GM11168 (cell line): ENCODE measurements around the gene MEAK7.

Source experiments
- in situ Hi-C: fragments of 300-500 bp; cut with MboI; formaldehyde crosslinking; loops from one replicate; pipeline ENCODE4 v1.12.0; 2022; ENCODE audit warnings: low sequenced_read_pairs; ENCODE audit not compliant: unreplicated experiment

The MEAK7 gene

DNA sequence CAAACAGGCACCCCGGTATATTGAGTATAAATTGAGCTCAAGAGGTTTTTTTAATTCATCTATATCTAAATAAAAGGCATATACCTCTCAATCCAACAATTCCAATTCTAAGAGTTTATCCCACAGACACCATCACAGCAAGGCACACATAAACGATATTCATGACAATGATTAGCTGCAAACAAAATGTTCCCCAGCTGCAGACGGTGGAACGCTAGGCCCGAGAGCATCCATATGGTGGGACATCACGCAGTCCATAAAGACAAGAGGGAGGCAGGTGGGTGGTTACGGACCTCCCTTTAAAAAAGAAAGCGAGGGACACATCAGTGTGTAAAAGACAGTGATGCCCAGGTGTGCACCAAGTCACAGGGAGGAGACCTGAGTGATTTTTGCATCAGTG is 28.1 kb downstream of the MEAK7 start:
- in situ Hi-C loops, result no loop called here

DNA sequence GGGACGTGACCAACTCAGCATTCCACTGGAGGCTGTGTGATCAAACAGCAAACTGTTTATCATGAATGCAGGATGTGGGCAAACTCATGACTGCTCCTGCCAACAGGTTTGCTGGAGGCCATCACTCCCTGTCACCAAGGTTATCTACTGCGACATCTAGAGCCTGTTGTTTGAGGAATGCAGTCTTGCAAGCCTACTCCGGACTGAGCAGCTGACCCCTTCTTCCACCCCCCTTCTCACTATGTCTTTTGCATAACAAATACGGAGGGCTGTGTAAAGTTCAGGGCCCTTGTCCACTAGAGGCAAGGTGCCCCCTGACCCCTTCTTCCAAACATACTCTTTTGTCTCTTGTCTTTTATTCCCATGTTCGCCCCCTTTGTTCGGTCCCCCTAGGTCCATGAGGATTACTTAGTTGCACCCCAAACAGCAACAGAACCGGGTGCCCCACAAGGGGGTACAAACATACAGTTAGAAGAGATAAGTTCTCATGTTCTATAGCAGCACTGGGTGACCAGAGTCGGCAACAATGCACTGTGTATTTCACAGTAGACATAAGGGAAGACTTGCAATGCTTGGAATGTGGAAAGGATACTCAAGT is 28.7 kb downstream of the MEAK7 start:
- in situ Hi-C loops, result no loop called here

DNA sequence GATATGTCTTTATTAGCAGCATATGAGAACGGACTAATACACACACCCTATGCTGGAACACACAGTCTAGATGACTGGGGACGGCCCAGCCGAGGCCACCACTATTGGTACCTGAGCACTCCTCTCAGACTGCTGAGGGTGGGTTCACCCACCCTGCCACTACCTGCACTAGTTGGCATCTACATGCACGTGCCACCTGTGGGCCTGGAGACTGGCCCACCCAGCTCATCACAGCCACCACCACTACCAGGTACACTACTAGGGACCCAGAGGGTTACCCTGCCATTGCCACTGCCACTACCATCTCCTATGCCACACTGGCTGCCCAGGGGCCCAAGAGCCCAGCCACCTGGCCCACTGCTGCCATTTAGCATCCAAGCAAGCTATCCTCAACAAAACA is 32.5 kb downstream of the MEAK7 start:
- in situ Hi-C loops, result no loop called here

DNA sequence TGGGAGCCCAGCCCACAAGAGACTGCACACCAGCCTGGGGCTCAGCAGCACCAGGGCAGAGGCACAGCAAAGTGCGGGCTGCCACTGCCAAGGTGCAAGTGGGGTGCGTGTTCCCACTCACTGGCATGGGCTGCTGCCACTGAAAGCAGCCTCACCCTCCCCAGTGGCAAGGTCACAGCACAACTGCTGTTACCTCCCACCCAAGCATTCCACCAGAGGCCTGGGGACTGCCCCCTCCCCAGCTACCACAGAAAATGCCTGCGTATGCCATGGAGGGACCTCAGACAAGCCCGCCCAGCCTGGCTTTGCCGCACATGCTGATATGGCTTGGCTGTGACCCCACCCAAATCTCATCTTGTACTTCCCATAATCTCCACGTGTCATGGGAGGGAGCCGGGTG is 33.1 kb downstream of the MEAK7 start:
- in situ Hi-C loops, result no loop called here

DNA sequence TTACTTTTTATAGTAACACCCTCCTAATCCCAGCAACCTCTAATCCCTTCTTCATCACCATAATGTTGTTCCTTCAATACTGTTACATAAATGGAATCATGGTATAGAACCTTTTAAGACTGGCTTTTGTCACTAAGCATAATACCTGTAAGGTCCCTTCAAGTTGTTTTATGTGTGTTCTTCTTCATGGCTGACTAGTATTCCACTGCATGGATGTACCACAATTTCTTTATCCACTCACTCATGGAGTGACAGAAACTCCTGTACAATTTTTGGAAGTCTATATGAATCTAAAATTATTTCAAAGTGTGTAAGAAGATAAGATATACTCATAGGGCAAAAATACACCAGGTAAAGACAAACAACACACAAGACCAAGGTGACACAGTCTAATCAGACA is 36.8 kb downstream of the MEAK7 start:
- in situ Hi-C loops, result no loop called here

DNA sequence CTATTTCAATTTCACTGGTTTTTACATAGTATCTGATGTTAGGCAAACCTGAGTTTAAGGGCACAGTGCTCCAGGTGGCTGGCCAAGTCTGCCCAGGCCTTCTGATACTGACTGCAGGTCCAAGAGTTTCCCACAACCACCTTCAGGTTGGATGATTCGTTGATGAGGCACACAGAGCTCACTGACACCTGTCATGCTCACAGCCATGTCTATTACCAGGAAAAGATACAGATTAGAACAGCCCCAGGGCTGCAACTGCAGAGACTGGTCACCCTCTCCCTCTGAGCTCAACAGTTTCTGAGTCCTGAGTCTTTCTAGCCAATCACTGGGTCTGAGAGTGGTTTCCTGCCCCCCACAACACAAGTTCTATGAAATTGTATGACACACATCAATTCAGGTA is 37.2 kb downstream of the MEAK7 start:
- in situ Hi-C loops, result no loop called here

DNA sequence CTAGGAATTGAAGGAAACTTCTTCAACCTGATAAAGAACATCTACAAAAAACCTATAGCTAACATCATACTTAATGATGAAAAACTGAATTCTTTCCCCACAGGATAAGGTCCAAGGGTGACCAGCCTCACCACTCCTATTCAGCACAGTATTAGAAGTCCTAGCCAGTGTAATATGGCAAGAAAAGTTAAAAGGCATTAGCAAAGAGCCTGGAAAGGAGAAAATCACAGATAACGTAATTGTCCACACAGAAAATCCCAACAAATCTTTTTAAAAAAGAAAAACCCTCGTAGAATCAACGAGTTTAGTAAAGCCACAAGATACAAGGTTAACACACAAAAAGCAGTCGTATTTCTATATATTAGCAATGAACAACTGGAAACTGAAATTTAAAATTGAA is 37.8 kb downstream of the MEAK7 start:
- in situ Hi-C loops, result no loop called here

DNA sequence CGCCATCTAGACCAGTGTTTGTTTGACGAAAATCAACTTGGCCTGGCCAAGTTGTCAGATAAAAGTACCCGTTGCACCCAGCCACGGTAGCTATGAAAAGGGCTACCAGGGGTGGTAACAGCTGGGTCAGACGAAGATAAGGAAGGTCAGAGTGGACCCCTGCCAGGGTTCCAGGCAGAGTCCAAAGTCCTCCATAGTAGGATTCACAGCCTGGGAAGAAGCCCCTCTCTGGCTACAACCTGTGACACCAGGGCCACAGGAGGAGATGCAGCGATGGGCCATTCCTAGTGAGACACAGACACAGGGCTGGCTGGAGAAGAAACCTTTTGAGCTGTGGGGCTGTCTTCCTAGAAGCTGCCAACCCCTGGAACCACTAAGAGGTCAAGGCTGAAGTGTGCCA is 39.3 kb downstream of the MEAK7 start:
- in situ Hi-C loops, result no loop called here

DNA sequence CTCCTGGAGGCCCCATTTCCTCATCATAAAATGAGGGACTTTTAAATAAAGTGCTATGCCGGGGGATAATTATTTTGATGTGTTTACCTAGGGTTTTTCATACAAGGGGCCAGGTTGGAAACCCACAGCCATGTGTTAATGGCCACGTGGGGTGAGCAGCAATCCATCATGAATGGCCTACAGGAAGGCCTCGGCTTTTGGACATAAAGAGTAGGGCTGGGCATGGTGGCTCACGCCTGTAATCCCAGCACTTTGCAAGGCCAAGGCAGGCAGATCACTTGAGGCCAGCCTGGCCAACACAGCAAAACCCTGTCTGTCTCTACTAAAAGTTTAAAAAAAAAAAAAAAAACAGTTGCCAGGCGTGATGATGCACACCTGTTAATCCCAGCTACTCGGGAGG is 40.3 kb downstream of the MEAK7 start:
- in situ Hi-C loops, result no loop called here

DNA sequence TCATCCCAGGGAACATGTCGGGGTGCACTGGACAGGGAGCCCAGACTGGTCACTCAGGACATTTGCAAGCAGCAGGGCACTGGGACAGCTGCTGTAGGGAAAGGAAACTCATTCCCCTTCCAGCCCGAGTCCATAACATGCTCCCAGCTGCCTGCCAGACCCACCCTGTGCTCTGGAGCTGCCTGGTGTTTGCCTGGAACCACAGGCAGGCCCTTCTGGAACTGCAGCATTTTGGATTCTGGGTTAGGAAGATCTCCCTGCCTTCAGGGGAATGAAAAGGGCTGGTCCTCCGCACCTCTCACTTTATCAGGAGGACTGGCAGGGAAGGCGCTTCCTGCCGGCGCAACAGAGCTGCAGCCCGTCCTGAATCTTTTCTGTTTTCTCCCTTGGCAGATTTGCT is 41.2 kb downstream of the MEAK7 start:
- in situ Hi-C loops, result no loop called here

DNA sequence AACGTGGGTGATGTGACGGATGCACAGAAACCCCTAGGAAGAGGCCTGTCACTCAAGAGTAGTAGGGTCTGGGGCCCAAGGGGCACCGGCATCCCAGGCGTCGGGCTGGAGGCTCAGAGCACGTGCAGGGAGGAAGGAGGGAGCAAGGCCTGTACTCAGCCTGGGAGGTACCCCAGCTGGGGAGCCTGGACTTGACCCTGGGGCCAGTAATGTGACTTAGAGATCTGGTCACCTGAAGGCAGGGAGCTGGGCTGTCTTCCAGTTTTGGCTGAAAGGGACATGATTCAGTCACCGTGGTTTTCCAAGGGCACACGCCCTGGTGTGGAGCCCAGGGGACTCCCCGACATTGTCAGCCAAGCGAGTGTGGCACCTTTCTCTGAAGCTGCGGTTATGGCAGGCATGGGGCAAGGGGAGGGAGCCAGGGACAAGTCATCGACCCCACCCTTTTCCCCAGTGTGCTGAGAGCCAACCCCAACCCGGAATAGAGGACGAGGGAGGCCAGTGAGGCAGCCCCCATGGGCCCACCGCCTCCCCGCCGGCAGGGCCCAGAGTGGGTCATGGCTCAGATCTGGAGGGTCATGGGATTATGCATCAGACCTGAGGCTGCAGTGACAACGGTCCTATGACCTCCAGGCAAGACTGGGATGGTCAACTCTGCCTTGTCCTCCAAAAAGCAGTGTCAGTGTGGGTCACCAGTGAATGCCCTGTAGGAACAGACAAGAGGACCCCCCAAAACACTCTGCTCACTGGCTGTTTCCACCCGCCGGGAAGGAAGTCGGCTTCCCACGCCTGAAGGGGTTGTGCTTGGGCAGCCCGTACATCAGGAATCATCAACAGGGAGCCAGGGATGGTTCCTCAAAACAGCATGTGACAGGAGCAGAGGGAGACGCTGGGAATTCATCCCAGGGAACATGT is 41.9 kb downstream of the MEAK7 start:
- in situ Hi-C loops, result no loop called here

DNA sequence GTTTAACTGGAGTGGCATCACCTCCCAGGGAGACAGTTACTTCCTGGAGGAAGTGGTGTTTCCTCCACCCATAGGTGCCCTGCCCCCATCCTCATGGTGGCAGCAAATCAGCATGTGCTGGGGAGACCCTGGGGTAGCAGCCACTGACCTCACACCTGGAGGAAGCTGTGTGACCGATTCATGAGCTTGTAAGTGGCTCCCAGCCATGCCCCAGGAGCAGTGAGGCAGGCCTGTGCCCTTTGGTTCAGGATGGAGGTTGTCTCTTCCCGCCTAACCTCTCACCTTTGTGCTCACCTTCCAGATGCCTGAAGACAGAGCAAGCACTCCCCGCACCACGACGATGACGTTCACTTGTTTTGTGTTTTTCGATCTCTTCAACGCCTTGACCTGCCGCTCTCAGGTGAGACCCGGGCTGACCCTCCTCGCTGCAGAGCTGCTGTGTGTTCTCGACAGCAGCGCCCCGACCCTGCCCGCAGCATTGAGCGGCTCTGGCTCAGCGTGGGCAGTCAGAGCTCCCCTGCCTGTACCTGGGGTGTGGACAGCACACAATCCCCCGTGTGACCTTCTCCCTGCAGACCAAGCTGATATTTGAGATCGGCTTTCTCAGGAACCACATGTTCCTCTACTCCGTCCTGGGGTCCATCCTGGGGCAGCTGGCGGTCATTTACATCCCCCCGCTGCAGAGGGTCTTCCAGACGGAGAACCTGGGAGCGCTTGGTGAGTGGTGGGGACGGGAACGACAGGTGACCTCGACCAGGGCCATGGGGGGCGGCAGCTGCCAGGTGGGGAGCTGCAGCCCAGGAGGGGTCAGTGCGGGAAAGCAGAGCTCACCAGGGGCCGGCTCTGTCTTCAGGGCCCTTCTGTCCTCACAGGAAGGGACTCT is 42.8 kb downstream of the MEAK7 start:
- in situ Hi-C loops, result no loop called here

DNA sequence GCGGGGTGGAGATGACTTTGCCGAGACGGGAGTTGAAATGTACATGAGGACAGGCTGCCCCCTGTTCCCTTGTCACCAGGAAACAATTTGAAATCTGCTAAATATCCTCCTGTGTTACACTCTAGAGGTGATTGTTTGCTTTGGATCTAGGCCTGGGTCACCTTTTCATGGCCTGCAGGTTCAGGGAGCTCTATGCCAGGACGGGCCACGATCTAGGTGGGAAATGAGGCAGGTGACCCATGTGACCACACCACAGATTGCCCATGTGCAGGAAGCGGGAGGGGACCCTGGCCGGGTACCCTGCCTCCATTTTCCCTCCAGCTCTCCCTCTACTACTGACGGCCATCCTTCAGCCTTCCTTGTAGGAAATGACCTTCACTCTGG is 43.4 kb downstream of the MEAK7 start:
- in situ Hi-C loops, result no loop called here

DNA sequence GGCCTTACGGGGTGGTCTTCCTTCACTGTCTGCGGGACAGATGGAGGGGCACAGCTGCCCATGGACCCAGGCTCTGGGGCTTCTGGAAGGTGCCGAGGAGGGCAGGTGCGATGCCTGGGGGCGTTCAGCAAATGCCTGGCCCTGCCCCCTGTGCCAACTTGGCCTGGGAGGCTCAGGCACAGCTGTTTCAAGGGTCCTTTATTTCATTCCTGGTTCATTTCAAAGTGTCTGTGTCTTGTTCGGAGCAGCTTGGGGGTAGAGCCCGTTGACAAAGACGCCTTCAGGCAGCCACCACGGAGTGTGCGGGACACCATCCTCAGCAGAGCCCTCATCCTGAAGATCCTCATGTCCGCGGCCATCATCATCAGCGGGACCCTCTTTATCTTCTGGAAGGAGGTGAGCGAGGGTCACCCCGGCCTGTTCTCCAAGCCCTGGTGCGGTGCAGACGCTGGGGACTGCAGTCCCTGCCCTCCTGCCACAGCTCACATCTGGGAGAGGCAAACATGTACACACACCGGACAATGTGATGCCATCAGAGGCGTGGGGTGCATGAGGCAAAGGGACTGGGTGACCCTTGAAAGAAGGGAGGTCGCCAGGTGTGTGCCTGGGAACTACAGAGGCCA is 43.9 kb downstream of the MEAK7 start:
- in situ Hi-C loops, result no loop called here

DNA sequence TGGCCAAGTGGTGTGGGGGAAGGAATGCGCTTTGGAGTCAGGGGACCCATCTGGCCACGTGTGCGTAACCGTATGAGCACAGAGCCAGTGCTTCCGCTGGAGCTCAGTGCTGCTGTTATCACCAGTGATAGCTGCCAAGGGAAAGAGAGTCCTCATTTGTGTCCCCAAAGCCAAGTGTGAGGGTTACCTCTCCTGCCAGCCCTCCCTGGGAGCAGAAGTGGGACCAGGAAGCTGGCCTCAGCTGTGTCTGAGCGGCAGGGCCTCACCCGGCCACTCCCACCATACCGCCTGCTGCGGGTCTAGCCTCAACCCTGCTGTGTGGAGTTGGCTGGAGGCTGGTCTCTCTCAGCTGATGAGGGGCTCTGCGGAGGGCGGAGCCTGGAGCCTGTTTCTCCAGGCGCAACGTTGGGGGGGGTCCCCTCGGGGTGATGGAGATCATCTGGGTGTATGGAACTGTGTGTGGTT is 44.5 kb downstream of the MEAK7 start:
- in situ Hi-C loops, result no loop called here

DNA sequence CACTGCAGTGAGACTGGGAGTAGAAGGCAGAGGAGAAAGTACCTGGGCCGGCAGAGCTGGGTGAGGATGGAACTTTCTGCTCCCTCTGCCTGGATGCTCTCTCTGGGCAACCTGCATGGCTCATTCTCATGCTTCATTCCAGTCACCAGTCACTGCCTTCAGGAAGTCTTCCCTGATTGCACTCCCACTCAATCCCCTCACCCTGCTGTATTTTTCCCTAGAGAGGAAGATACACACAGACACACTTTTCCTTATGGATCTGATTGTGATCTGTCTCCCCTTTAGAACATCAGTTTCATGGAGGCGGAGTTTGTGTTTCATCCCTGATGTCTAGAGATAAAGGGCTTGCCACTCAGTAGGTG is 44.9 kb downstream of the MEAK7 start:
- in situ Hi-C loops, result no loop called here

DNA sequence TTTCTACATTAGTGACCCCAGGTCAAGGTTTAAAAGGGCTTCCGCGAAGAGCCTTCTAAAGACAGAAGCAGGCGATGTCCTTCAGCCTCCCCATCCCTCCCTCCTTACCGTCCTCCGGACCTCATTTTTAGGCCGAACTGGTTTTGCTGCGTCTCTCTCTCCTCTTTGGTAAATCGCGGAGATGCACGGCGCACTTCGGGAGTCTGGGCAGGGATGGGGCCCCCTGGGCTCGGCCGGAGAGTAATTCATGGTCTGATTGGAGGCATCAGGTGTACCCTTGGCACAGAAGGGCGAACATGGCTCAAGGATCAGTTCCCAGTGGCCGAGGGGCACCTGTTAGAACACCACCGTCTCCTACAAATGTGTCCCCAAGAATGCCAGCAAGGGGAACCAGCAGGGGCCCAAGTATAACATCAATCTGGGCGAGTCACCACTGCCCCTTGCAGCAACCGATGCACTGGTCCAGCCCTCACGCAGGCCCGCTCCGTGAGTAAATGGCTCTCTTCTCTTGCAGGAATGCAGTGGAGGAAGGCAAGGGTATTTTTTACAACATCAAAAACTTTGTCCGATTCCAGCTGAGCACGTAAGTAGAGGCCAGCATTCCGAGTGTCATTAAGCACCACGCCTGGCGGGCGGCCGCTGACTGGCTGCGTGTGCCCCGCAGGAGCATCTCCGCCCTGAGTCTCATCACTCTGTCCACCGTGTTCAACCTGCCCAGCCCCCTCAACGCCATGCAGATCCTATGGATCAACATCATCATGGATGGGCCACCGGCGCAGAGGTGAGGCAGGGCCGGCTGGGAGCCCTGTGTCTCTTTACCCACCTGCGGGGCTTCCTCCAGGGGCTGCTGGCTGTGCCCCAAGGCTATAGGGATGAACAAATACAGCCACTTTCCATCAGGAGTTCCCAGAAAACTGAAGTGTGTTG is 45.6 kb downstream of the MEAK7 start:
- in situ Hi-C loops, result no loop called here

DNA sequence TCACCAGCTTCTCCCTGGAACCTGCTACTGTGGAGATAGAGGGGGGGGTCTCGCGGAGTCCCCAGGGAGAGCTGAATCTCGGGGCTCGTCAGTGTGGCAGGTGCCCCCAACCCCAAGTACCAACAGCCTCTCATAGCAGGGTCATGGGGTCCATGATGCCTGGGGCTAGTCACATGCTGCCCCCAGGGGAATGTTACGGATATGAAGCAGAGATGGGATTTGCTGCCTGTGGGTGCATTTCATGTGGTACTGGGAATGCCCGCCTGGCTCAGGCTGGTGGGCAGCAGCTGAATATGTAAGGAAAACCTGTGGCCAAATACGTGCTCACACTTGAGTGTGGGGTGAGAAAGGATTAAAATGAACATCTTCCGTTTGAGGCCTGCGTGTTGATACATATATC is 49.4 kb downstream of the MEAK7 start:
- in situ Hi-C loops, result no loop called here
